GM11168 (cell line): ENCODE results near the gene PLD4.

Experiments used
- in situ Hi-C: fragments of 300-500 bp; cut with MboI; formaldehyde crosslinking; loops from one replicate; pipeline ENCODE4 v1.12.0; 2022; ENCODE audit warnings: low sequenced_read_pairs; ENCODE audit not compliant: unreplicated experiment

PLD4 gene

DNA sequence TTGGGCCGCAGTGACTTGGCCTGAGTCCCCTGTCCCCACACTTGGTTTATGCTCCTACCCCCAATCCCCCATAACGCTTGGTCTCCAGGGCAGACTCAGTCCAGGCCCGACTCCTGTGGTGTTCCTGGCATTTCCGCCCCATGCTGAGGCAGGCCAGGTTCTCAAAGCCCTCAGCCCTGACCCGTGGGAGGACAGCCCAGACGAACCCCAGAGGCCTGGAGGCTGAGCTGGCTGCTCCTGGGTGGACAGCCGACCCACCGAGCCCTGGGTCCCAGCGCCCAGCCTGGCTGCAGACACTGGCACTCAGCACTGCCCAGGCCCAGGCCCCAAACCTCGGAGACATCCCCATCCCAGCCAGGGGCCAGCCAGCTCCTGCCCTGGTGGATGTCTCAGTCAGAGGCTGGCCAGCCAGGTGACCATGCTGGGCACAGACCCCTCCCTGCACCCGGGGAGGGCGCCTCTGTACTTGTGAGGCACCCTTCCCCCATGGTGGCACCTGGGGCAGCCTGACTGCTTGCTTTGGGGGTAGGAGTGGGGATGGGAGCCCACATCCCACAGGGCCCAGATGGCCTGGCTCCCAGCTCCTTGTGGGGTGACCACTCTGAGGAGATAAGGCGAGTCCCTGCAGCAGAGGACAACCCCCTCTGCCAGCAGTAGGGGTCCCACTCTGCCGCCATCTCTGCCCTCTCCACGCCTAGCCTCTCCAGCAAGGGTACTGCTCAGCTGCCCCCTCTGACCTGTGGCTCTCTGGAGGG is 1.4 kb downstream of the PLD4 start:
- in situ Hi-C loops, result no loop called here

- in situ Hi-C loops, result no loop called here
Measured at GRCh38 chr14:104926619-104927431, 2.1 kb downstream of the PLD4 start.

GRCh38 chr14:104927432-104927816 is 2.7 kb downstream of the PLD4 start:
- in situ Hi-C loops, result no loop called here

- in situ Hi-C loops, result no loop called here
Measured at GRCh38 chr14:104927901-104928300, 3.2 kb downstream of the PLD4 start.

DNA sequence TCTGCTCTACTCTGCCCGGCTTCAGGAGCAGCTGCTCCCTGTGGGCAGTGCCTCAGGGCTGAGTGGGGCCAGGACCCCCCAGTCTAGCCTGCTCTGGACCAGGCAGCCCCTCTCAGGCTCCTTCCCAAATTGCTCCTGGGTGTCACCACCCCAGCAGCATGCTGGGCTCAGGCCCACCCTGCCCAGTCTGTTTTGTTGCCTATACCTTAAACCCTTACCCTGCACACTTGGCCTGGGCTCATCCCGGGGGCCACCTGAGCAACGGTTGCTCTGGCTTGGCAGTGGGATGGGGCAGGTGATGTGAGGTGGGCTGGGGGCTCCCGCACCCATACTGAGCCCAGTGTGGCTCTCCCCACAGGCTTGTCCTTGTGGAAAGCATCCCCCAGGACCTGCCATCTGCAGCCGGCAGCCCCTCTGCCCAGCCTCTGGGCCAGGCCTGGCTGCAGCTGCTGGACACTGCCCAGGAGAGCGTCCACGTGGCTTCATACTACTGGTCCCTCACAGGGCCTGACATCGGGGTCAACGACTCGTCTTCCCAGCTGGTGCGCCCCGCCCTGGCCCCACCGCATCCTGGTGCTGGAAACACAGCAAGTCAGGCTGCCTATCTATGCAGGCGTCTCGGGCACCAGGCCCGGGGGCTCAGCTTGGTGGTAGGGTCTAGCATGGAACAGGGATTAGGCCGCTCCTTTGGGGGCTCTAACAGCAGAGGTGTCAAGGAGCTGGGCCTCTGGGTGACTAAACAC is 3.9 kb downstream of the PLD4 start:
- in situ Hi-C loops, result no loop called here

- in situ Hi-C loops, result no loop called here
Measured at GRCh38 chr14:104929268-104930230, 4.9 kb downstream of the PLD4 start.

DNA sequence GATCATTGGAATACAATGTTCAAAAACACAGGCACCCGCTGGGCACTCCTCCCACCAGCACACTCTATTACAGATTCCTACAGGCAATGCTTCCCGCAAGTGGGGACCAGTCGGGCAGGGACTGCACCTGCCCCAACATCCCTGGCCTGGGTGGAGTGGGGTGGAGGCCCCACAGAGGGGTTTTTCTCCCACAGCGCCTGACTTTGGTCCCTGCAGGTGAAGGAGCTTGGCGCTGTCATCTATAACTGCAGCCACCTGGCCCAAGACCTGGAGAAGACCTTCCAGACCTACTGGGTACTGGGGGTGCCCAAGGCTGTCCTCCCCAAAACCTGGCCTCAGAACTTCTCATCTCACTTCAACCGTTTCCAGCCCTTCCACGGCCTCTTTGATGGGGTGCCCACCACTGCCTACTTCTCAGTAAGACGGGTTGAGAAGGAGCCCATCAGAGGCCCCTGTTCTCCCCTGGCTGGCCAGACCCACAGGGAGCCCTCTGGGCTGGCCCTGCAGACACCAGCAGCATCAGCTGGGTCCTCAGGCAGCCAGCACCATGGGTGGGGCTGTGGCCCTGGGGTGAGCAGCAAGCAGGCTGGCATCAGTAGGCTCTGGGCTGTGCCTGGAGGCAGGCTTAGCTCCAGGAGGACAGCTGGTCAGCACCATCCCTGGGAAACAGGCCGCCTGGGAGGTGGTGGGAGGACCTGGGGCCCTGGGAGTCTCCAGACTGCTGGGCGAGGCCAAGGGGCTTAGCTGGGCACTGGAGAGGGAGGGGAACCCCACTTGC is 6.0 kb downstream of the PLD4 start:
- in situ Hi-C loops, result no loop called here

GRCh38 chr14:104931304-104931770 is 6.7 kb downstream of the PLD4 start:
- in situ Hi-C loops, result no loop called here

DNA sequence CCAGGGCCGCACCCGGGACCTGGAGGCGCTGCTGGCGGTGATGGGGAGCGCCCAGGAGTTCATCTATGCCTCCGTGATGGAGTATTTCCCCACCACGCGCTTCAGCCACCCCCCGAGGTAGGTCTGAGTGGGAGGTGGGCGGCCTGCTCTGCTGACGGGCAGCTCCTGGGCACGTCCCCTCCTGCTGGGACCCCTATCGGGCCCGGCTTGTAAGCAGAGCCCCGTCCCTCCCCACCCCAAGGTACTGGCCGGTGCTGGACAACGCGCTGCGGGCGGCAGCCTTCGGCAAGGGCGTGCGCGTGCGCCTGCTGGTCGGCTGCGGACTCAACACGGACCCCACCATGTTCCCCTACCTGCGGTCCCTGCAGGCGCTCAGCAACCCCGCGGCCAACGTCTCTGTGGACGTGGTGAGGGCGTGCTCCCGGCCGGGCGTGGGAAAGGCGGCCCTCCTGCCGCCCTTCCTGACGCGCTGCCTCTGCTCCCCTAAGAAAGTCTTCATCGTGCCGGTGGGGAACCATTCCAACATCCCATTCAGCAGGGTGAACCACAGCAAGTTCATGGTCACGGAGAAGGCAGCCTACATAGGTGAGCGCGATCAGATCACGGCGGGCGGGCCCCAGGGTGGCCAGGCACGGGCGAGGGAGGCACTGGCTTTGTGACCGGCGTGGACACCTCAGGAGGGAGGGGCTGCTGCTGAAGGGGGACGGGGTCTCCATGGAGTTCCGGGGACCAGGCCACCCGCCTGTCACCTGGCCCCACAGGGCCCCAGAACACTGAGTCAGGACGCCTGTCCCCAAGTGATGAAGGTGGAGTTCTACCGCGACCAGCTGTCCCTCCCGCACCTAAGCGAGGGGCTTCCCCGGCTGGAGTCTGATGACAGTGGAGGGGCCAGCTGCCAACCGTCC is 7.3 kb downstream of the PLD4 start:
- in situ Hi-C loops, result no loop called here

DNA sequence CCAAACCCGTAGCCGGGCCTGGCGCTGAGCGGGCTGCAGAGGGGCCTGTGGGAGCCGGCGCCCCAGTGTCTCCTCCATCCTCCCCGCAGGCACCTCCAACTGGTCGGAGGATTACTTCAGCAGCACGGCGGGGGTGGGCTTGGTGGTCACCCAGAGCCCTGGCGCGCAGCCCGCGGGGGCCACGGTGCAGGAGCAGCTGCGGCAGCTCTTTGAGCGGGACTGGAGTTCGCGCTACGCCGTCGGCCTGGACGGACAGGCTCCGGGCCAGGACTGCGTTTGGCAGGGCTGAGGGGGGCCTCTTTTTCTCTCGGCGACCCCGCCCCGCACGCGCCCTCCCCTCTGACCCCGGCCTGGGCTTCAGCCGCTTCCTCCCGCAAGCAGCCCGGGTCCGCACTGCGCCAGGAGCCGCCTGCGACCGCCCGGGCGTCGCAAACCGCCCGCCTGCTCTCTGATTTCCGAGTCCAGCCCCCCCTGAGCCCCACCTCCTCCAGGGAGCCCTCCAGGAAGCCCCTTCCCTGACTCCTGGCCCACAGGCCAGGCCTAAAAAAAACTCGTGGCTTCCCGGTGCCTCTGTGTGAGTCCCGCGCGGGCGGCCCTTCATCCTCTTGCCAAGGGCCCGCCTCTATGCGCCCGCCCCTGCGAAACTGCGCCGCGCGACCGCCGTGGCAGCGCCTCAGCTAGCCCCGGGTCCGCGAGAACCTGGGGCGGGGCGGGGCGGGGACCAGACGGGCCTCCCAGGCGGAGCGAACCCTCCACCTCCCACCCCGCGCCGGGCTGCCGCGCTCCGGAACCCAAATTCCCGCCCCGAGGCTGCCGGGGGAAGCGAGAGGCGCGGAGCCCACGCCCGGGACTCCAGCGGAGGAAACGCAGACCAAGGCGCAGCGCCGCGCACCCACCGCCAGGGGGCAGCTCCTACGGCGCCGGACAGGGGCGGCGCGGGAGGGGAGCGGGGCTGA is 8.3 kb downstream of the PLD4 start:
- in situ Hi-C loops, result no loop called here

DNA sequence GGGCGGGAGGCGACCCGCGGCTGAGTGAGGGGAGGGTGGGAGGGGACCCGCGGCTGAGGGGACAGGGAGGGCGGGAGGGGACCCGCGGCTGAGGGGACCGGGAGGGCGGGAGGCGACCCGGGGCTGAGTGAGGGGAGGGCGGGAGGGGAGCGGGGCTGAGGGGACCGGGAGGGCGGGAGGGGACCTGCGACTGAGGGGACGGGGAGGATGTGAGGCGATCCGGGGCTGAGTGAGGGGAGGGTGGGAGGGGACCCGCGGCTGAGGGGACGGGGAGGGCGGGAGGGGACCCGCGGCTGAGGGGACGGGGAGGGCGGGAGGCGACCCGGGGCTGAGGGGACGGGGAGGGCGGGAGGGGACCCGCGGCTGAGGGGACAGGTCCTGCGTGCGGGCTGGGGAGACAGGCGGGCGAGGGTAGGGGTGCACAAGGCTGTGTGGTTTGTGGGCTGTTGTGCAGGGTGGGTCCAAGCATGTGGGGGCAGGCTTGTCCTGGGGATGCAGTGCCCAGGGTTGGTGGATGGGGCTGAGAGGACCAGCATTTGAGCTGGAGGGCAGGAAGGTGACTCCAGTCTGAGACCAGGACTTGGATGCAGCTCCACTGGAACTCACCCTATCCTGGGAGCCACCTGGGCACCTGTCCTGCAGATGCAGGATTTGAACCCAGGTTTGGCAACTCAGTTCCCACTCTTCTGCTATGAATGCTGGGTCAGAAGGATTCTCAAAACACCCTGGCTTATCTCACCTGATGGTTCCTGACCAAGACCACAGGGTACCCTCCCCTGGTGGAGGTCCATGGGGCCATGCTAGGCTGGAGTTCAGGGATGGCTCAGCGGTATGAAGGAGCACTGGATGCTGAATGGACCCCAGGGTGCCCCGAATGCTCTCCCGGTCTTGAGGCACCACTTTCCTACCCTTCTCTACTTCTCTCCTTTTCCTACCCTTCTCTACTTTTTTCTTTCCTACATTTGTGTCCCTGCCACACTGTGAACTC is 9.4 kb downstream of the PLD4 start:
- in situ Hi-C loops, result no loop called here

DNA sequence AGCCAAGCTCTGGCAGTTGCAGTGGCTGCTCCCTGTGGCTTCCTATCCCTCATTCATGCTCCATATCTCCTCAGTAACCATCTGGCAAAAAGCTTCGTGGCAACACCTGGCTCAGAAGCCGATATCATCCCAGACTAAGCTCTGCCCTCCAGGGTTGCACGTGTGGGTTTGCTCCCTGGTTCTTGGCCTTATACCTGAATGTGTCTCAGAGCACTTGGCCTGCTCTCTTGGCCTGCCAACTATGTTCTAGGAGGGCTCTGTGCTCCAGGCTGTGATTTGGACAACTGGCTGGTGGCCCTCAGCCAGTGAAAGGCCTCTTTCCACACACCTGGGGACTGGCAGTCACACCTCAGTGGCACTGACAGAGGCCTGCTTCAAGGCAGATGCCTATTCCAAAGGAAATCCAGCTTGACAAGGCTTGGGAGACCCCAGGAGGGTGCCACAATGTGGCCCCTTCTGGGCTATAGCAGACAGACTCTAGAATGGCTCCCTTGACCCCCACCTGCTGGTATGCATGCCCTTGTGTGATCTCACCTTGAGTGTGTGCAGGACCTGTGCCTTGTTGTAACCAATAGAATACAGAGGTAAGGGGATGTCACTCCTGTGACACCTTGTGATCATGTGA is 10.5 kb downstream of the PLD4 start:
- in situ Hi-C loops, result no loop called here

GRCh38 chr14:104935955-104936354 is 11.3 kb downstream of the PLD4 start:
- in situ Hi-C loops, result no loop called here

GRCh38 chr14:104936361-104937155 is 11.9 kb downstream of the PLD4 start:
- in situ Hi-C loops, result no loop called here

GRCh38 chr14:104937161-104937560 is 12.5 kb downstream of the PLD4 start:
- in situ Hi-C loops, result no loop called here
